K562 (cell line): ENCODE results near the gene OVOL3. TPM values are rescaled to one million over a fixed set of nuclear protein-coding genes. Genes with fewer than 3 reads are reported as not detected.
A peak's percentile ranks its signal among the peaks of the same experiment; 100 is the strongest.

Experiments used
- E2F3 ChIP-seq: fragments of 250-450 bp; sonication (Bioruptor Pico); IDR thresholded peaks from 2 replicates; pipeline ENCODE4 v1.4.0; 2020; ENCODE audit warnings: mild to moderate bottlenecking
- GATA2 ChIP-seq: sonication (generic); formaldehyde crosslinking; IDR thresholded peaks from 2 replicates; pipeline ENCODE4 v1.4.0; 2020; ENCODE audit warnings: mild to moderate bottlenecking, missing genetic modification reagents
- MITF ChIP-seq: IDR thresholded peaks from 2 replicates; pipeline ENCODE4 v1.6.1; 2014; ENCODE audit warnings: antibody characterized with exemption
- MXI1 ChIP-seq: IDR thresholded peaks from 2 replicates; pipeline ENCODE4 v1.6.1; 2011; ENCODE audit warnings: low read depth, mild to moderate bottlenecking, improper control_type of control experiment, low read length
- NFYB ChIP-seq: IDR thresholded peaks from 2 replicates; pipeline ENCODE4 v1.6.1; 2011; ENCODE audit warnings: mild to moderate bottlenecking, moderate library complexity; ENCODE audit not compliant: insufficient read length; ENCODE audit errors: extremely low read depth
- RAD21 ChIP-seq, 2 experiments: fragments of 250-450 bp in 1 of 2; fragments of 450-650 bp in 1 of 2; sonication (Bioruptor Pico) in 1 of 2; formaldehyde crosslinking in 1 of 2; IDR thresholded peaks in 1 of 2; conservative IDR thresholded peaks in 1 of 2; 2 replicates each; pipeline versions ENCODE4 v1.4.0 to v1.8.0; 2020 to 2022; ENCODE audit warnings: mild to moderate bottlenecking in 2 of 2, moderate library complexity in 1 of 2
- SAP30 ChIP-seq: fragments of 200-600 bp; sonication (generic); IDR thresholded peaks from 2 replicates; pipeline ENCODE4 v1.6.1; 2012; ENCODE audit warnings: borderline replicate concordance, low read depth, mild to moderate bottlenecking, moderate library complexity, low read length, control low read depth, inconsistent platforms; ENCODE audit not compliant: insufficient read depth, poor library complexity, severe bottlenecking
- TEAD4 ChIP-seq, 2 experiments: sonication (generic) in 1 of 2; formaldehyde crosslinking in 1 of 2; IDR thresholded peaks; 2 replicates each; pipeline versions ENCODE4 v1.6.1 to v1.8.0; 2012 to 2022; ENCODE audit warnings: borderline replicate concordance in 1 of 2, inconsistent platforms in 1 of 2, low read length in 1 of 2, mild to moderate bottlenecking in 1 of 2, missing genetic modification reagents in 1 of 2
- XRCC3 ChIP-seq: fragments of 450-650 bp; IDR thresholded peaks from 2 replicates; pipeline ENCODE4 v1.6.1; 2017; ENCODE audit warnings: mild to moderate bottlenecking, moderate library complexity
- YBX1 ChIP-seq: fragments of 450-650 bp; IDR thresholded peaks from 2 replicates; pipeline ENCODE4 v1.7.1; 2016; ENCODE audit warnings: mild to moderate bottlenecking
- ZFPM2 ChIP-seq: fragments of 250-450 bp; sonication (Bioruptor Pico); IDR thresholded peaks from 2 replicates; pipeline ENCODE4 v1.5.1; 2022; ENCODE audit warnings: mild to moderate bottlenecking
- ZFX ChIP-seq: sonication (generic); formaldehyde crosslinking; IDR thresholded peaks from 2 replicates; pipeline ENCODE4 v1.8.0; 2022; ENCODE audit warnings: mild to moderate bottlenecking, missing genetic modification reagents, moderate library complexity
- ZNF175 ChIP-seq: fragments of 200-800 bp; sonication (Bioruptor generic); IDR thresholded peaks from 2 replicates; pipeline ENCODE4 v1.6.1; 2016; ENCODE audit warnings: low read depth, mild to moderate bottlenecking, missing genetic modification characterization, missing compliant biosample characterization
- ZNF41 ChIP-seq: fragments of 250-450 bp; sonication (Bioruptor Pico); conservative IDR thresholded peaks from 2 replicates; pipeline ENCODE4 v1.4.0; 2020; ENCODE audit warnings: mild to moderate bottlenecking
- ZNF695 ChIP-seq: fragments of 450-650 bp; formaldehyde crosslinking; IDR thresholded peaks from 2 replicates; pipeline ENCODE4 v1.4.0; 2020; ENCODE audit warnings: mild to moderate bottlenecking, moderate library complexity
- ZSCAN29 ChIP-seq: fragments of 450-650 bp; IDR thresholded peaks from 2 replicates; pipeline ENCODE4 v1.6.1; 2017
- polyA plus RNA-seq, 8 experiments: library from polyadenylated mRNA; depleted of rRNA in 4 of 8; stranded (reverse) in 5 of 8; unstranded in 3 of 8; fragments of >200 nt; fragmentation: Nextera tagmentation in 2 of 8; fragmentation: Illumina TruSeq in 1 of 8; extraction: Ambion mirVana in 2 of 8; extraction: Trizol in 1 of 8; gene quantifications; 2 replicates each; pipeline versions ENCODE4 v1.2.1 to v1.2.3, GENCODE V29; 2011 to 2014; ENCODE audit warnings: inconsistent platforms in 1 of 8, missing spikeins in 1 of 8
- total RNA-seq, 7 experiments: library from RNA; depleted of rRNA in 6 of 7; stranded (reverse); fragments of >200 nt in 6 of 7; fragmentation: Illumina TruSeq in 2 of 7; extraction: Trizol in 2 of 7; gene quantifications; 2 replicates each; pipeline versions ENCODE4 v1.2.1 to v1.2.3, GENCODE V29; 2011 to 2021; ENCODE audit warnings: low replicate concordance in 1 of 7
- TF ChIP-seq, protein P1 (sequence below), 2 experiments: fragments of 450-650 bp in 1 of 2; sonication (generic) in 1 of 2; formaldehyde crosslinking in 1 of 2; IDR thresholded peaks in 1 of 2; conservative IDR thresholded peaks in 1 of 2; 2 replicates each; pipeline versions ENCODE4 v1.6.1 to v1.8.1; 2016 to 2023; ENCODE audit warnings: mild to moderate bottlenecking in 2 of 2, moderate library complexity in 2 of 2, inconsistent platforms in 1 of 2, missing genetic modification reagents in 1 of 2
- TF ChIP-seq, protein P2 (sequence below): fragments of 450-650 bp; IDR thresholded peaks from 2 replicates; pipeline ENCODE4 v1.6.1; 2014; ENCODE audit warnings: low read depth, mild to moderate bottlenecking, moderate library complexity, borderline replicate concordance
- TF ChIP-seq, protein P3 (sequence below), 2 experiments: IDR thresholded peaks; 2 replicates each; pipeline ENCODE4 v1.6.1; 2011; ENCODE audit warnings: borderline replicate concordance in 1 of 2, control low read depth in 1 of 2, low read depth in 1 of 2, low read length in 1 of 2, mild to moderate bottlenecking in 1 of 2, mixed read lengths in 1 of 2, moderate library complexity in 1 of 2; ENCODE audit not compliant: insufficient read depth in 1 of 2, insufficient read length in 1 of 2, poor library complexity in 1 of 2, severe bottlenecking in 1 of 2; ENCODE audit errors: extremely low read depth in 1 of 2
- TF ChIP-seq, protein P4 (sequence below): sonication (generic); formaldehyde crosslinking; IDR thresholded peaks from 2 replicates; pipeline ENCODE4 v1.8.1; 2022; ENCODE audit warnings: missing genetic modification reagents

OVOL3 gene
- total and polyA plus RNA-seq, 9 of the 15 experiments (the other 6 are each of a cell fraction or from before 2014, with no cell fraction given), result not detected

GRCh38 chr19:36140304-36141038 is 29.5 kb downstream of the OVOL3 start (continued):
- TF ChIP-seq MITF (no peak), ZFX (CRISPR knock-in tag) (peak; percentile 67; the same call in 1 of the 2 replicates), RAD21 (CRISPR knock-in tag; conservative IDR thresholded peaks at IDR 0.05 in 1 of 2, IDR thresholded peaks at IDR 0.05 in 1 of 2) (no peak), ZSCAN29 (no peak), NFYB (no peak), SAP30 (peak; percentile 49), ZNF695 (CRISPR knock-in tag) (no peak), XRCC3 (no peak), ZNF41 (CRISPR knock-in tag) (no peak), TEAD4 (IDR thresholded peaks at IDR 0.05; ENCODE audit: low read length) (0 out of 2 replicates have a peak, but pooled peaks have one; percentile 15), TEAD4 (CRISPR knock-in tag; IDR thresholded peaks at IDR 0.05; ENCODE audit: borderline replicate concordance) (no peak), E2F3 (CRISPR knock-in tag) (no peak), GATA2 (CRISPR knock-in tag) (no peak), MXI1 (0 out of 2 replicates have a peak, but pooled peaks have one; percentile 12), YBX1 (no peak), ZFPM2 (no peak), ZNF175 (CRISPR knock-in tag) (no peak)
- TF ChIP-seq, protein P1, sequence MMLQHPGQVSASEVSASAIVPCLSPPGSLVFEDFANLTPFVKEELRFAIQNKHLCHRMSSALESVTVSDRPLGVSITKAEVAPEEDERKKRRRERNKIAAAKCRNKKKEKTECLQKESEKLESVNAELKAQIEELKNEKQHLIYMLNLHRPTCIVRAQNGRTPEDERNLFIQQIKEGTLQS (IDR thresholded peaks at IDR 0.05), result no peak
- TF ChIP-seq, protein P1 (CRISPR knock-in tag; conservative IDR thresholded peaks at IDR 0.05), result 0 out of 2 replicates have a peak, but pooled peaks have one; percentile 60
- TF ChIP-seq, protein P2, sequence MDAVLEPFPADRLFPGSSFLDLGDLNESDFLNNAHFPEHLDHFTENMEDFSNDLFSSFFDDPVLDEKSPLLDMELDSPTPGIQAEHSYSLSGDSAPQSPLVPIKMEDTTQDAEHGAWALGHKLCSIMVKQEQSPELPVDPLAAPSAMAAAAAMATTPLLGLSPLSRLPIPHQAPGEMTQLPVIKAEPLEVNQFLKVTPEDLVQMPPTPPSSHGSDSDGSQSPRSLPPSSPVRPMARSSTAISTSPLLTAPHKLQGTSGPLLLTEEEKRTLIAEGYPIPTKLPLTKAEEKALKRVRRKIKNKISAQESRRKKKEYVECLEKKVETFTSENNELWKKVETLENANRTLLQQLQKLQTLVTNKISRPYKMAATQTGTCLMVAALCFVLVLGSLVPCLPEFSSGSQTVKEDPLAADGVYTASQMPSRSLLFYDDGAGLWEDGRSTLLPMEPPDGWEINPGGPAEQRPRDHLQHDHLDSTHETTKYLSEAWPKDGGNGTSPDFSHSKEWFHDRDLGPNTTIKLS, result no peak
- TF ChIP-seq, protein P3, sequence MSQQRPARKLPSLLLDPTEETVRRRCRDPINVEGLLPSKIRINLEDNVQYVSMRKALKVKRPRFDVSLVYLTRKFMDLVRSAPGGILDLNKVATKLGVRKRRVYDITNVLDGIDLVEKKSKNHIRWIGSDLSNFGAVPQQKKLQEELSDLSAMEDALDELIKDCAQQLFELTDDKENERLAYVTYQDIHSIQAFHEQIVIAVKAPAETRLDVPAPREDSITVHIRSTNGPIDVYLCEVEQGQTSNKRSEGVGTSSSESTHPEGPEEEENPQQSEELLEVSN (IDR thresholded peaks at IDR 0.05; ENCODE audit: borderline replicate concordance in 1 of 2, extremely low read depth in 1 of 2, insufficient read depth in 1 of 2, insufficient read length in 1 of 2, low read depth in 1 of 2, low read length in 1 of 2, poor library complexity in 1 of 2, severe bottlenecking in 1 of 2), result peak in 1 of 2 experiments; percentile 56
- TF ChIP-seq, protein P4, sequence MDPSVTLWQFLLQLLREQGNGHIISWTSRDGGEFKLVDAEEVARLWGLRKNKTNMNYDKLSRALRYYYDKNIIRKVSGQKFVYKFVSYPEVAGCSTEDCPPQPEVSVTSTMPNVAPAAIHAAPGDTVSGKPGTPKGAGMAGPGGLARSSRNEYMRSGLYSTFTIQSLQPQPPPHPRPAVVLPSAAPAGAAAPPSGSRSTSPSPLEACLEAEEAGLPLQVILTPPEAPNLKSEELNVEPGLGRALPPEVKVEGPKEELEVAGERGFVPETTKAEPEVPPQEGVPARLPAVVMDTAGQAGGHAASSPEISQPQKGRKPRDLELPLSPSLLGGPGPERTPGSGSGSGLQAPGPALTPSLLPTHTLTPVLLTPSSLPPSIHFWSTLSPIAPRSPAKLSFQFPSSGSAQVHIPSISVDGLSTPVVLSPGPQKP (CRISPR knock-in tag), result no peak
